ENCODE measurements around the gene CYSLTR2.

GRCh38 chr13:48695776-48696175 is 42.0 kb downstream of the CYSLTR2 start:
- TF ChIP-seq CTCF (IDR thresholded peaks at IDR 0.05; ENCODE audit: insufficient read depth, low read depth, low read length) (no peak), EZH2 (IDR thresholded peaks at IDR 0.05; ENCODE audit: insufficient read depth, low read length) (no peak)
